HepG2 (cell line): ENCODE results near the gene ARHGEF10L. TPM values are rescaled to one million over a fixed set of nuclear protein-coding genes. Genes with fewer than 3 reads are reported as not detected.

Source experiments
- CREM ChIP-seq, 2 experiments: sonication (generic) in 1 of 2; formaldehyde crosslinking in 1 of 2; IDR thresholded peaks; 2 replicates each; pipeline versions ENCODE4 v1.4.0 to v1.6.1; 2016 to 2020; ENCODE audit warnings: antibody characterized with exemption in 1 of 2, mild to moderate bottlenecking in 1 of 2, missing genetic modification reagents in 1 of 2
- FOSL1 ChIP-seq: sonication (generic); formaldehyde crosslinking; IDR thresholded peaks from 2 replicates; pipeline ENCODE4 v1.9.0; 2021; ENCODE audit warnings: missing genetic modification reagents, borderline replicate concordance
- FOXO1 ChIP-seq: sonication (generic); formaldehyde crosslinking; IDR thresholded peaks from 2 replicates; pipeline ENCODE4 v1.4.0; 2020; ENCODE audit warnings: missing genetic modification reagents
- HHEX ChIP-seq: IDR thresholded peaks from 2 replicates; pipeline ENCODE4 v1.6.1; 2016; ENCODE audit warnings: control low read depth
- IKZF4 ChIP-seq: sonication (generic); formaldehyde crosslinking; IDR thresholded peaks from 2 replicates; pipeline ENCODE4 v1.5.1; 2020; ENCODE audit warnings: borderline replicate concordance, mild to moderate bottlenecking, low read depth, missing genetic modification reagents; ENCODE audit errors: not compliant biosample characterization
- JUNB ChIP-seq: sonication (generic); formaldehyde crosslinking; IDR thresholded peaks from 2 replicates; pipeline ENCODE4 v1.8.0; 2022; ENCODE audit warnings: missing genetic modification reagents, mild to moderate bottlenecking, borderline replicate concordance
- NFE2L1 ChIP-seq: sonication (generic); formaldehyde crosslinking; IDR thresholded peaks from 2 replicates; pipeline ENCODE4 v1.4.0; 2020; ENCODE audit warnings: missing genetic modification reagents, mild to moderate bottlenecking, borderline replicate concordance
- POLR2A ChIP-seq, 2 experiments: IDR thresholded peaks; 2 replicates each; pipeline ENCODE4 v1.6.1; 2011; ENCODE audit warnings: low read depth in 2 of 2, low read length in 2 of 2, mild to moderate bottlenecking in 1 of 2, moderate library complexity in 1 of 2; ENCODE audit not compliant: insufficient read depth in 1 of 2
- ZFX ChIP-seq: sonication (generic); formaldehyde crosslinking; IDR thresholded peaks from 2 replicates; pipeline ENCODE4 v1.4.0; 2020; ENCODE audit warnings: mild to moderate bottlenecking, low read depth, missing genetic modification reagents, moderate library complexity
- ZNF329 ChIP-seq: sonication (generic); formaldehyde crosslinking; IDR thresholded peaks from 2 replicates; pipeline ENCODE4 v1.9.0; 2021; ENCODE audit warnings: low read depth, mild to moderate bottlenecking, missing genetic modification reagents
- ZNF558 ChIP-seq: sonication (generic); formaldehyde crosslinking; IDR thresholded peaks from 2 replicates; pipeline ENCODE4 v1.9.0; 2022; ENCODE audit warnings: mild to moderate bottlenecking, missing genetic modification reagents, borderline replicate concordance
- ZNF747 ChIP-seq: sonication (generic); formaldehyde crosslinking; IDR thresholded peaks from 2 replicates; pipeline ENCODE4 v1.8.1; 2023; ENCODE audit warnings: missing genetic modification reagents, mild to moderate bottlenecking, borderline replicate concordance
- ZNF781 ChIP-seq: sonication (generic); formaldehyde crosslinking; IDR thresholded peaks from 2 replicates; pipeline ENCODE4 v1.5.1; 2020; ENCODE audit warnings: borderline replicate concordance, mild to moderate bottlenecking, missing genetic modification reagents; ENCODE audit errors: not compliant biosample characterization
- polyA plus RNA-seq, 8 experiments: library from polyadenylated mRNA; depleted of rRNA in 3 of 8; stranded (reverse) in 7 of 8; unstranded in 1 of 8; fragments of >200 nt; fragmentation: Illumina TruSeq in 4 of 8; extraction: Trizol in 4 of 8; gene quantifications; 2 replicates each; pipeline versions ENCODE4 v1.2.1 to v1.2.3, GENCODE V29; 2011 to 2016; ENCODE audit warnings: low read depth in 4 of 8, missing spikeins in 1 of 8, mixed read lengths in 1 of 8; ENCODE audit not compliant: insufficient read depth in 1 of 8
- total RNA-seq, 5 experiments: library from RNA; depleted of rRNA; stranded (reverse); fragments of >200 nt; fragmentation: Illumina TruSeq; extraction: Trizol; gene quantifications; 2 replicates each; pipeline ENCODE4 v1.2.3, GENCODE V29; 2016; ENCODE audit warnings: low read depth in 1 of 5
- TF ChIP-seq, protein P1 (sequence below): sonication (generic); formaldehyde crosslinking; IDR thresholded peaks from 2 replicates; pipeline ENCODE4 v1.5.0; 2020; ENCODE audit warnings: mild to moderate bottlenecking, missing genetic modification reagents
- TF ChIP-seq, protein P2 (sequence below): sonication (generic); IDR thresholded peaks from 2 replicates; pipeline ENCODE4 v1.6.1; 2016; ENCODE audit warnings: low read depth, borderline replicate concordance
- TF ChIP-seq, protein P3 (sequence below): sonication (generic); formaldehyde crosslinking; IDR thresholded peaks from 2 replicates; pipeline ENCODE4 v1.4.0; 2020; ENCODE audit warnings: mild to moderate bottlenecking, missing genetic modification reagents
- TF ChIP-seq, protein P4 (sequence below): sonication (generic); formaldehyde crosslinking; IDR thresholded peaks from 2 replicates; pipeline ENCODE4 v1.9.0; 2021; ENCODE audit warnings: missing genetic modification reagents, borderline replicate concordance
- TF ChIP-seq, protein P5 (sequence below): IDR thresholded peaks from 2 replicates; pipeline ENCODE4 v1.6.1; 2016; ENCODE audit warnings: missing genetic modification reagents, missing compliant biosample characterization
- TF ChIP-seq, protein P6 (sequence below): sonication (generic); formaldehyde crosslinking; IDR thresholded peaks from 2 replicates; pipeline ENCODE4 v1.9.0; 2021; ENCODE audit warnings: missing genetic modification reagents, borderline replicate concordance

Gene ARHGEF10L
- total and polyA plus RNA-seq, 2 of the 13 experiments (the other 11 are each of a cell fraction or from before 2014, with no cell fraction given): 46.5 to 78.3 TPM

DNA sequence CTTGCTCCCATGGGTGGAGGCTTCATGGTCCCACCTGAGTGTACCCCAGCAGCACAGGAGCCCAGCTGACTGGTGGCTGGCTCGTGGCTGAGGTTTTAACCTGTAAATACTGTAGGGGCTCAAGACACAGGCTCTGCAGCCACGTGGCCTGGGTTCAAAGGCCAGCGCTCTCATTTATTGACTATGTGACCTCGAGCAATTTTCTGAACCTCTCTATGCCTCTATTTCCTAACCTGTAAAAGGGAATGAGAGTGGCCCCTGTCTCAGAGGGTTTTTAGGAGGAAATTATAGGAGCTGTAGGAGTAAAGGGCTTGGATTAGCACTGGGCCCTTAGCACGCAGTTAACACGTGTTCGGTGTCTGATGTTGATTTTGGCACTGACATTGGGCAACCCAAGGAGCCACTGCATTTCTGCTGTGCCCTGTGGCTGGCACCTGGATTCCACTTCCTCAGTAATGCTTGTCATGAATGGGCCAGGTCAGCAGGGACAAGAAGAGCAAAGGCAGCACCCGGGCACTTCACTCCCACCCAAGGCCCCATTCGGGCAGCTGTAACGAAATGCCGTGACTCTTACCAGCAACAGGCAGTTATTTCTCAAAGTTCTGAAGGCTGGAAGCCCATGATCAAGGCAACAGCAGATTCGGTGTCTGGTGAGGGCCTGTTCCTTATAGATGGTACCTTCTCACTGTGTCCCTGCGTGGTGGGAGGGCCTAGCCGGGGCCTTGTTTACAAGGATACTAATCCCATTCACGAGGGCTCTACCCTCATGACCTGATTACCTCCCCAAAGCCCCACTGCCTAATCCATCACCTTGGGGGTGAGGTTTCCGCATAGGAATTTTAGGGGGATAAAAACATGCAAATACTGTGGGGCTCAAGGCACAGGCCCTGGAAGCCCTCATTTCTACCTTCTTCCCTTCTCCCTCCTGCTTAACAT is 25.2 kb downstream of the ARHGEF10L start (continued):
- TF ChIP-seq CREM (IDR thresholded peaks at IDR 0.05) (no peak), CREM (CRISPR knock-in tag; IDR thresholded peaks at IDR 0.05) (no peak), ZNF558 (CRISPR knock-in tag) (no peak), IKZF4 (no peak), ZNF747 (CRISPR knock-in tag) (0 out of 2 replicates have a peak, but pooled peaks have one; percentile 56), HHEX (CRISPR knock-in tag) (no peak), FOSL1 (CRISPR knock-in tag) (no peak), JUNB (peak; percentile 54), NFE2L1 (CRISPR knock-in tag) (no peak), ZNF781 (CRISPR knock-in tag) (no peak), ZFX (CRISPR knock-in tag) (peak; percentile 68), FOXO1 (no peak), POLR2A (IDR thresholded peaks at IDR 0.05; ENCODE audit: insufficient read depth in 1 of 2, low read depth in 2 of 2, low read length in 2 of 2) (no peak), ZNF329 (CRISPR knock-in tag) (no peak)
- TF ChIP-seq, protein P1, sequence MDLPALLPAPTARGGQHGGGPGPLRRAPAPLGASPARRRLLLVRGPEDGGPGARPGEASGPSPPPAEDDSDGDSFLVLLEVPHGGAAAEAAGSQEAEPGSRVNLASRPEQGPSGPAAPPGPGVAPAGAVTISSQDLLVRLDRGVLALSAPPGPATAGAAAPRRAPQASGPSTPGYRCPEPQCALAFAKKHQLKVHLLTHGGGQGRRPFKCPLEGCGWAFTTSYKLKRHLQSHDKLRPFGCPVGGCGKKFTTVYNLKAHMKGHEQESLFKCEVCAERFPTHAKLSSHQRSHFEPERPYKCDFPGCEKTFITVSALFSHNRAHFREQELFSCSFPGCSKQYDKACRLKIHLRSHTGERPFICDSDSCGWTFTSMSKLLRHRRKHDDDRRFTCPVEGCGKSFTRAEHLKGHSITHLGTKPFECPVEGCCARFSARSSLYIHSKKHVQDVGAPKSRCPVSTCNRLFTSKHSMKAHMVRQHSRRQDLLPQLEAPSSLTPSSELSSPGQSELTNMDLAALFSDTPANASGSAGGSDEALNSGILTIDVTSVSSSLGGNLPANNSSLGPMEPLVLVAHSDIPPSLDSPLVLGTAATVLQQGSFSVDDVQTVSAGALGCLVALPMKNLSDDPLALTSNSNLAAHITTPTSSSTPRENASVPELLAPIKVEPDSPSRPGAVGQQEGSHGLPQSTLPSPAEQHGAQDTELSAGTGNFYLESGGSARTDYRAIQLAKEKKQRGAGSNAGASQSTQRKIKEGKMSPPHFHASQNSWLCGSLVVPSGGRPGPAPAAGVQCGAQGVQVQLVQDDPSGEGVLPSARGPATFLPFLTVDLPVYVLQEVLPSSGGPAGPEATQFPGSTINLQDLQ (CRISPR knock-in tag): no peak
- TF ChIP-seq, protein P2, sequence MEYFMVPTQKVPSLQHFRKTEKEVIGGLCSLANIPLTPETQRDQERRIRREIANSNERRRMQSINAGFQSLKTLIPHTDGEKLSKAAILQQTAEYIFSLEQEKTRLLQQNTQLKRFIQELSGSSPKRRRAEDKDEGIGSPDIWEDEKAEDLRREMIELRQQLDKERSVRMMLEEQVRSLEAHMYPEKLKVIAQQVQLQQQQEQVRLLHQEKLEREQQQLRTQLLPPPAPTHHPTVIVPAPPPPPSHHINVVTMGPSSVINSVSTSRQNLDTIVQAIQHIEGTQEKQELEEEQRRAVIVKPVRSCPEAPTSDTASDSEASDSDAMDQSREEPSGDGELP: peak; percentile 85; the same call in 1 of the 2 replicates
- TF ChIP-seq, protein P3, sequence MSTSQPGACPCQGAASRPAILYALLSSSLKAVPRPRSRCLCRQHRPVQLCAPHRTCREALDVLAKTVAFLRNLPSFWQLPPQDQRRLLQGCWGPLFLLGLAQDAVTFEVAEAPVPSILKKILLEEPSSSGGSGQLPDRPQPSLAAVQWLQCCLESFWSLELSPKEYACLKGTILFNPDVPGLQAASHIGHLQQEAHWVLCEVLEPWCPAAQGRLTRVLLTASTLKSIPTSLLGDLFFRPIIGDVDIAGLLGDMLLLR (CRISPR knock-in tag): 0 out of 2 replicates have a peak, but pooled peaks have one; percentile 50
- TF ChIP-seq, protein P4, sequence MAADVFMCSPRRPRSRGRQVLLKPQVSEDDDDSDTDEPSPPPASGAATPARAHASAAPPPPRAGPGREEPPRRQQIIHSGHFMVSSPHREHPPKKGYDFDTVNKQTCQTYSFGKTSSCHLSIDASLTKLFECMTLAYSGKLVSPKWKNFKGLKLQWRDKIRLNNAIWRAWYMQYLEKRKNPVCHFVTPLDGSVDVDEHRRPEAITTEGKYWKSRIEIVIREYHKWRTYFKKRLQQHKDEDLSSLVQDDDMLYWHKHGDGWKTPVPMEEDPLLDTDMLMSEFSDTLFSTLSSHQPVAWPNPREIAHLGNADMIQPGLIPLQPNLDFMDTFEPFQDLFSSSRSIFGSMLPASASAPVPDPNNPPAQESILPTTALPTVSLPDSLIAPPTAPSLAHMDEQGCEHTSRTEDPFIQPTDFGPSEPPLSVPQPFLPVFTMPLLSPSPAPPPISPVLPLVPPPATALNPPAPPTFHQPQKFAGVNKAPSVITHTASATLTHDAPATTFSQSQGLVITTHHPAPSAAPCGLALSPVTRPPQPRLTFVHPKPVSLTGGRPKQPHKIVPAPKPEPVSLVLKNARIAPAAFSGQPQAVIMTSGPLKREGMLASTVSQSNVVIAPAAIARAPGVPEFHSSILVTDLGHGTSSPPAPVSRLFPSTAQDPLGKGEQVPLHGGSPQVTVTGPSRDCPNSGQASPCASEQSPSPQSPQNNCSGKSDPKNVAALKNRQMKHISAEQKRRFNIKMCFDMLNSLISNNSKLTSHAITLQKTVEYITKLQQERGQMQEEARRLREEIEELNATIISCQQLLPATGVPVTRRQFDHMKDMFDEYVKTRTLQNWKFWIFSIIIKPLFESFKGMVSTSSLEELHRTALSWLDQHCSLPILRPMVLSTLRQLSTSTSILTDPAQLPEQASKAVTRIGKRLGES (CRISPR knock-in tag): peak; percentile 96
- TF ChIP-seq, protein P5, sequence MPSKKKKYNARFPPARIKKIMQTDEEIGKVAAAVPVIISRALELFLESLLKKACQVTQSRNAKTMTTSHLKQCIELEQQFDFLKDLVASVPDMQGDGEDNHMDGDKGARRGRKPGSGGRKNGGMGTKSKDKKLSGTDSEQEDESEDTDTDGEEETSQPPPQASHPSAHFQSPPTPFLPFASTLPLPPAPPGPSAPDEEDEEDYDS (CRISPR knock-in tag): no peak
- TF ChIP-seq, protein P6, sequence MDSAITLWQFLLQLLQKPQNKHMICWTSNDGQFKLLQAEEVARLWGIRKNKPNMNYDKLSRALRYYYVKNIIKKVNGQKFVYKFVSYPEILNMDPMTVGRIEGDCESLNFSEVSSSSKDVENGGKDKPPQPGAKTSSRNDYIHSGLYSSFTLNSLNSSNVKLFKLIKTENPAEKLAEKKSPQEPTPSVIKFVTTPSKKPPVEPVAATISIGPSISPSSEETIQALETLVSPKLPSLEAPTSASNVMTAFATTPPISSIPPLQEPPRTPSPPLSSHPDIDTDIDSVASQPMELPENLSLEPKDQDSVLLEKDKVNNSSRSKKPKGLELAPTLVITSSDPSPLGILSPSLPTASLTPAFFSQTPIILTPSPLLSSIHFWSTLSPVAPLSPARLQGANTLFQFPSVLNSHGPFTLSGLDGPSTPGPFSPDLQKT (CRISPR knock-in tag): no peak
